NT2/D1 (cell line): ENCODE results near the gene HNRNPD.
"Not testable (repeated sequence)": the region's sequence is repeated elsewhere in the genome, so short reads cannot be mapped to it uniquely, and the experiment has no call there.

Experiments used
- DNase-seq: peaks from one replicate; pipeline ENCODE4 v3.0.0-alpha.2; 2011; ENCODE audit warnings: low read depth, low spot score
- H3K27me3 ChIP-seq: 2 replicates; pipeline ENCODE4 v1.6.0; 2011; ENCODE audit warnings: mild to moderate bottlenecking; ENCODE audit not compliant: insufficient read length, insufficient read depth
- H3K36me3 ChIP-seq: 2 replicates; pipeline ENCODE4 v1.6.1; 2011; ENCODE audit warnings: mild to moderate bottlenecking, low read length, mixed read lengths; ENCODE audit not compliant: insufficient read depth, insufficient read length
- H3K4me1 ChIP-seq: 2 replicates; pipeline ENCODE4 v1.5.1; 2011; ENCODE audit not compliant: insufficient read depth, insufficient read length
- H3K4me3 ChIP-seq: 2 replicates; pipeline ENCODE4 v1.5.1; 2011; ENCODE audit warnings: low read depth; ENCODE audit not compliant: insufficient read length
- H3K9ac ChIP-seq: 2 replicates; pipeline ENCODE4 v1.6.0; 2011; ENCODE audit warnings: low read depth; ENCODE audit not compliant: insufficient read length
- H3K9me3 ChIP-seq: 2 replicates; pipeline ENCODE4 v1.5.1; 2011; ENCODE audit warnings: mild to moderate bottlenecking, low read length; ENCODE audit not compliant: insufficient read depth
- SUZ12 ChIP-seq: IDR thresholded peaks from 2 replicates; pipeline ENCODE4 v1.6.1; 2011; ENCODE audit not compliant: insufficient read length, insufficient read depth; ENCODE audit errors: extremely low read depth
- YY1 ChIP-seq: IDR thresholded peaks from 2 replicates; pipeline ENCODE4 v1.6.1; 2011; ENCODE audit not compliant: insufficient read length, insufficient read depth
- ZNF274 ChIP-seq: IDR thresholded peaks from 2 replicates; pipeline ENCODE4 v1.6.1; 2011; ENCODE audit warnings: mild to moderate bottlenecking, low read depth, low read length

The HNRNPD gene, protein sequence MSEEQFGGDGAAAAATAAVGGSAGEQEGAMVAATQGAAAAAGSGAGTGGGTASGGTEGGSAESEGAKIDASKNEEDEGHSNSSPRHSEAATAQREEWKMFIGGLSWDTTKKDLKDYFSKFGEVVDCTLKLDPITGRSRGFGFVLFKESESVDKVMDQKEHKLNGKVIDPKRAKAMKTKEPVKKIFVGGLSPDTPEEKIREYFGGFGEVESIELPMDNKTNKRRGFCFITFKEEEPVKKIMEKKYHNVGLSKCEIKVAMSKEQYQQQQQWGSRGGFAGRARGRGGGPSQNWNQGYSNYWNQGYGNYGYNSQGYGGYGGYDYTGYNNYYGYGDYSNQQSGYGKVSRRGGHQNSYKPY

DNA sequence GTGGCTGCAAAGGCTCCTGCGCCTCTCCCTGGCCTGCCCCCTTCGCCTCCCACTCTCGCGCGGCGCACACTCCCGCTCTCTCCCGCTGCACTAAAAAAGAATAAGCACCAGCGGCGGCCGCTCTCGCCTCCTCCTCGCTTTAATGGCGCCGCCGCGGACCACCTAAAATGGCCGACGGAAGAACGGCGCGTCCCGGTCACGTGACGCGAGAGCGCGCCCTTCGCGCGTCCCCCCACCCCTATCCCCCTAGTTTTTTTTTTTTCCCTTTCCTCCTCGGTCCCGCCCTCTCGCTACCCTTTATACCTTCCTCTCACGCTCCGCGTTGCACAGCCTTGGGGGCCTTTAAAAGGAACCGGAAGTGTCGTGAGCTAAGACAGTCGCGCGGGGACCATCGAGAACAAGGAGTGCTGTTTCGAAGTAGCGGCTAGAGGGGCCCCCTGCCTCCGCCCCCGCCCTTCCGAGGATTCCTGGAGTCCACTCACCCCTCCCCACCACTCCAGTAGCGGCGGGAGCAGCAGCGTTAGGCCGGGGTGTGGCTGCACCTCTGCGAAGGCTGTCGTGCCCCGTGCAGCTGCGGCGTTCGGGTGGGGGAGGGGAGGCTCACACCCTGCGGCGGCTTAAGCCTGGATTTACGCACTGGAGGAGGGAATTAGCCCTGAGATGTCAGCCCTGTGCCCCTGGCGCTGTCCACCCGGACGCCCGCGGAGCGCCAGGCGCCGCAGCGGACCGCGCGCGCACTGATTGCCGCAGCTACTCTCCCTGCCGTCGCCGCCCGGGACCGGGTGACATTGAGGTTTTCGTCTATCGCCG is at the start of gene HNRNPD:
HNRNPD (minus strand) TSS at position 176 of the 810 bp plus-strand sequence. CDS start 313 bp downstream, outside the sequence.
- Histone ChIP-seq H3K9ac (peak within 1 kb of the TSS; percentile 100), H3K27me3 (no peaks in the 10 kb centered on the region), H3K36me3 (peaks cover 34% of the 10 kb centered on the region), H3K4me1 (no peaks in the 10 kb centered on the region), H3K9me3 (no peaks in the 10 kb centered on the region), H3K4me3 (peak within 1 kb of the TSS; percentile 89)
- peak; percentile 98 for DNase-seq
- TF ChIP-seq YY1: peak; percentile 87
- no peak for TF ChIP-seq SUZ12
- TF ChIP-seq ZNF274: no peak

DNA sequence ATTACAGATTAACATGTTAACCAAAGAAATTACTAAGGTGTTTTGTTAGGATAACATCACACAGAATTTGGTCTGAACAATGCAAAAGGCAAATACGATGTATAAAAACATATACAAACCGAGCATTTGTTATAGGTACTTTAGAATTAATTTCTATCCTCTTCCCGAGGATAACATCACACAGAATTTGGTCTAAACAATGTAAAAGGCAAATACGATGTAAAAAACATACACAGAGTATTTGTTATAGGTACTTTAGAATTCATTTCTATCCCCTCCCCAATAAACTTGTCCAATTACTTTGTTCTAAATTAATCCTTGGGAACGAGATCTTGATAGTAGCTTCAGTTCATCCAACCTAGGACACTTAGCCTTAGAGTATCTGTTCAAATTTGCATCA is 48.8 kb upstream of the HNRNPD start:
- no peak for TF ChIP-seq ZNF274
- TF ChIP-seq YY1: no peak
- no peak for TF ChIP-seq SUZ12
- no peak for DNase-seq
- H3K9me3 ChIP-seq: no peaks in the 10 kb centered on the region
- H3K36me3 ChIP-seq: peaks cover 46% of the 10 kb centered on the region
- no peak overlapping the region for H3K9ac ChIP-seq
- no peaks in the 10 kb centered on the region for H3K4me1 ChIP-seq
- no peak overlapping the region for H3K4me3 ChIP-seq
- H3K27me3 ChIP-seq: no peaks in the 10 kb centered on the region

DNA sequence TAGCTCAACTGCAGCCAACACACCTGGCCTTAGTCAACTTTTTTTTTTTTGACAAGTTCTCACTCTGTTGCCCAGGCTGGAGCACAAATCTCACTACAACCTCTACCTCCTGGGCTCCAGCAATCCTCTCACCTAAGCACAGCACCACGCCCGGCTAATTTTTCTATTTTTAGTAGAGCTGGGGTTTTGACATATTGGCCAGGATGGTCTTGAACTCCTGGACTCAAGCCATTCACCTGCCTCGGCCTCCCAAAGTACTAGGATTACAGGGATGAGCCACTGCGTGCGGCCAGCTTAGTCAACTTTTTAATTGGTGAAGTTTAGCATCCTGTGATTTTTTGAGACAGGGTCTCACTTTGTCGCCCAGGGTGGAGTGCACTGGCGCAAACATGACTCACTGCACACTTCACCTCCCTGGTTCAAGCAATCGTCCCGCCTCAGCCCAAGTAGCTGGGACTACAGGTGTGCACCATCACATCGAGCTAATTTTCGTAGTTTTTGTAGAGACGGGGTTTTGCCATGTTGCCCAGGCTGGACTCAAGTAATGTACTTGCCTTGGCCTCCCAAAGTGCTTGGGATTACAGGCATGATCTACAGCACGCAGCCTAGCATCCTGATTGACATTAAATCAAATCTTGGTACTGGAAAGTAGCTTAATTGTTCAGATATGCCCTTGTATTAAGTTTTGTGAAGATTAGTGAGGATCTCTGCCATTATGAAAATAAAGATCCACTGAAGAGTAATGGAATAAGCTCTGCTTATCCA is 48.2 kb upstream of the HNRNPD start:
- no peak for DNase-seq

DNA sequence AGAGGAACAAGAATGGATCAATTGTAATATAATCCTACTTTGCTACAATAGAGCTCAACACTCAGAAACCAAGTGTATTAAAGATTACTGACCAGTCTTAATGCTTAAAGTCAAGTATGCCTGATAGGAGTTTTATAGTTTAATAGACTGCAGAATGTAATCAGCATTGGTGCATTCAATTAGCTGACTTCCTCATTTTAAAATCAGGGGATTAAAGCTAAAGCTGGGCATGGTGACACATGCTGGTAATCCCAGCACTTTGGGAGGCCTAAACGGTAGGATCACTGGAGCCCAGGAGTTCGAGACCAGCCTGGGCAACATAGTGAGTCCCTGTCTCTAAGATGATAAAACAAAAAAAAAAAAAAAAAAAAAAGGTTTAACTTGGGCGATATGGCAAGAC is 45.7 kb upstream of the HNRNPD start:
- no peaks in the 10 kb centered on the region; the same call in 1 of the 2 replicates for H3K9me3 ChIP-seq
- H3K9ac ChIP-seq: no peak overlapping the region
- no peaks in the 10 kb centered on the region for H3K4me1 ChIP-seq
- H3K36me3 ChIP-seq: peaks cover 17% of the 10 kb centered on the region
- no peaks in the 10 kb centered on the region for H3K27me3 ChIP-seq
- no peak for DNase-seq
- no peak overlapping the region for H3K4me3 ChIP-seq
- no peak for TF ChIP-seq ZNF274
- no peak for TF ChIP-seq YY1
- TF ChIP-seq SUZ12: no peak

More for the DNA sequence above, 48.2 kb upstream of the HNRNPD start:
- Histone ChIP-seq H3K4me3 (no peak overlapping the region), H3K9me3 (no peaks in the 10 kb centered on the region), H3K9ac (no peak overlapping the region), H3K27me3 (no peaks in the 10 kb centered on the region), H3K4me1 (no peaks in the 10 kb centered on the region), H3K36me3 (peaks cover 40% of the 10 kb centered on the region)
- no peak for TF ChIP-seq ZNF274
- no peak for TF ChIP-seq SUZ12
- TF ChIP-seq YY1: no peak

DNA sequence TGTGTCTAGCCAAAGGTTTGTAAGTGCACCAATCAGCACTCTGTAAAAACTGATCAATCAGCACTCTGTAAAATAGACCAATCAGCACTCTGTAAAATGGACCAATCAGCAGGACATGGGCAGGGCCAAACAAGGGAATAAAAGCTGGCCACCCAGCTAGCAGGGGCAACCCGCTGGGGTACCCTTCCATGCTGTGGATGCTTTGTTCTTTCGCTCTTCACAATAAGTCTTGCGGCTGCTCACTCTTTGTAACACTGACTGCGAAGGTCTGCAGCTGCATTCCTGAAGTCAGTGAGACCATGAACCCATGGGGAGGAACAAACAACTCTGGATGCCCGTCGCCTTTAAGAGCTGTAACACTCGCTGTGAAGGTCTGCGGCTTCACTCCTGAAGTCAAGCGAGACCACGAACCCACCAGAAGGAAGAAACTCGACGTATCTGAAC is 42.2 kb upstream of the HNRNPD start:
- no peak for TF ChIP-seq SUZ12
- no peak for TF ChIP-seq ZNF274
- TF ChIP-seq YY1: no peak
- no peak for DNase-seq

DNA sequence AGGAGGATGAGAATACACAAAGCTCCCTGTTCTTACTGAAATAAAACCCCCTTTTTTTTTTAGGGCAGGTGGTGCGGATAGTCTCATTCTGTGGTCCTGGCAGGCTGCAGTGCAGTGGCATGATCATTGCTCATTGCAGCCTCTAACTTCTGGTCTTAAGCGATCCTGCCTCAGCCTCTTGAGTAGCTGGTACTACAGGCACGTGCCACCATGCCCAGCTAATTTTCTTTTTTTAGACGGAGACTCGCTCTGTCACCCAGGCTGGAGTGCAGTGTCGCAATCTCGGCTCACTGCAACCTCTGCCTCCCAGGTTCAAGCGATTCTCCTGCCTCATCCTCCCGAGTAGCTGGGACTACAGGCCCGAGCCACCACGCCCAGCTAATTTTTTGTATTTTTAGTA is 41.3 kb upstream of the HNRNPD start:
- not testable (repeated sequence) for H3K4me3 ChIP-seq, H3K27me3 ChIP-seq, H3K9ac ChIP-seq, DNase-seq, H3K9me3 ChIP-seq, H3K36me3 ChIP-seq, H3K4me1 ChIP-seq

More for the DNA sequence above, 42.2 kb upstream of the HNRNPD start:
- Histone ChIP-seq H3K36me3 (no peaks in the 10 kb centered on the region), H3K4me3 (no peak overlapping the region), H3K4me1 (no peaks in the 10 kb centered on the region), H3K9me3 (no peaks in the 10 kb centered on the region; the same call in 1 of the 2 replicates), H3K27me3 (no peaks in the 10 kb centered on the region), H3K9ac (no peak overlapping the region)

DNA sequence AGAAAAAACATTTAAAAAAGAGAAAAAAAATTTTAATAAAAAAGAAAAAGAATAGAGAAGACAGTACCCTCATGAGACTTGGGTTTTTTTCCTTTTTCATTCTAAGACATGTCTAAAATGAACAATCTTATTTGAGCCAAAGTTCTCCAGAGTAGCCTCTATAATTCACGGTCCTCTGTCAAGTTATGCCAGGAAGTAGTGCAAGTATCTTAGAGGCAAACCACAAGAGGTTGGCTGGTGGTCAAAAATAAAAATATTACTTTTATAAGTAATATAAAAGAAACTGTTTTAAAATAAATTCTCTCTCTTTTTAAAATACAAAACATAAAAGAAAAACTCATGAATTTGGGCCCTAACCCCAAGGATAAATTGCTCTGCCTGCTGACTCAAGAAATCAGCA is 29.9 kb upstream of the HNRNPD start:
- TF ChIP-seq ZNF274 (no peak), SUZ12 (no peak), YY1 (no peak)
- Histone ChIP-seq H3K27me3 (no peaks in the 10 kb centered on the region), H3K4me1 (no peaks in the 10 kb centered on the region), H3K36me3 (no peaks in the 10 kb centered on the region), H3K4me3 (no peak overlapping the region), H3K9ac (no peak overlapping the region), H3K9me3 (no peaks in the 10 kb centered on the region)
- no peak for DNase-seq
